Activated T-cell treated with anti-CD3 and anti-CD28 coated beads for 24 hours (primary cell): ENCODE results near the gene JAG2.

Experiments
- DNase-seq: peaks from one replicate; pipeline ENCODE4 v3.0.0-alpha.2; 2020; ENCODE audit warnings: low read depth

Gene JAG2

GRCh38 chr14:105165761-105166485 is 2.7 kb downstream of the JAG2 start:
- DNase-seq = no peak

- DNase-seq = no peak
Measured at GRCh38 chr14:105165134-105165704, 3.4 kb downstream of the JAG2 start.

GRCh38 chr14:105163040-105163742 is 5.4 kb downstream of the JAG2 start:
- DNase-seq = no peak

- DNase-seq = no peak
Measured at GRCh38 chr14:105162669-105162979, 6.0 kb downstream of the JAG2 start.

GRCh38 chr14:105161964-105162668 is 6.5 kb downstream of the JAG2 start:
- DNase-seq = no peak

GRCh38 chr14:105161309-105161708 is 7.3 kb downstream of the JAG2 start:
- no peak for DNase-seq

- DNase-seq = no peak
Measured at GRCh38 chr14:105160776-105161175, 7.8 kb downstream of the JAG2 start.

GRCh38 chr14:105159344-105159743 is 9.2 kb downstream of the JAG2 start:
- no peak for DNase-seq

- no peak for DNase-seq
Measured at GRCh38 chr14:105158794-105159193, 9.8 kb downstream of the JAG2 start.

GRCh38 chr14:105157872-105158271 is 10.7 kb downstream of the JAG2 start:
- DNase-seq = no peak

- DNase-seq = no peak
Measured at GRCh38 chr14:105156414-105157375, 11.9 kb downstream of the JAG2 start.

GRCh38 chr14:105155681-105156413 is 12.7 kb downstream of the JAG2 start:
- DNase-seq = no peak

GRCh38 chr14:105155071-105155651 is 13.4 kb downstream of the JAG2 start:
- DNase-seq = no peak

- no peak for DNase-seq
Measured at GRCh38 chr14:105154476-105154871, 14.1 kb downstream of the JAG2 start.

- DNase-seq = no peak
Measured at GRCh38 chr14:105153739-105154475, 14.7 kb downstream of the JAG2 start.

GRCh38 chr14:105153331-105153731 is 15.2 kb downstream of the JAG2 start:
- no peak for DNase-seq

GRCh38 chr14:105152794-105153241 is 15.8 kb downstream of the JAG2 start:
- no peak for DNase-seq

GRCh38 chr14:105151838-105152793 is 16.5 kb downstream of the JAG2 start:
- no peak for DNase-seq
